Limb (tissue), 2 donors: ENCODE results near the gene CROCC2.

ENCODE experiments used
- DNase-seq, 2 donors: peaks; one replicate each; pipeline ENCODE4 v3.0.0-alpha.2; 2016; ENCODE audit errors: extremely low spot score in 2 of 2

The CROCC2 gene

GRCh38 chr2:240875228-240876034 is 30.7 kb upstream of the CROCC2 start:
- DNase-seq, result no peak

DNA sequence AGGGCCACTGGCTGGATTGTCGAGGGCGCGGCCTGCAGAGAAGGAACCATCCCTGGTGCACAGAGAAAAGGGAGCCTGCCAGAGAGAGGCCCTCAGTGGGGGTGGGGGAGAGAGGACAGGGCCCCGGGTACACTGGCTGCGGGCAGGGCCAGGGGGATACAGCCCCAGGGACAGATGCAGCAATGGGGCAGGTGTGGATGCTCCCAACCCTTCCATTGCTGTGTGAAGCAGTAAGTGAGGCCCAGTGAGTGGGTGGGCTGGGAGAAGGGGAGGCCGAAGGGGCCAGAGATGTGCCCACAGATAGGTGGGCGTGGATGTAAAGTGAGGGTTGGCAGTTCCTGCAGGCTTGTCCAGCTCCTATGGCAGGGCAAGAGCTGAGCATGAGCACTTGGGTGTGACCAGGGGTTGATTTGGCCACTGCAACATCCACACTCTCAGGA is 30.1 kb upstream of the CROCC2 start:
- DNase-seq, result no peak

- no peak for DNase-seq
Measured at GRCh38 chr2:240876475-240877251, 29.5 kb upstream of the CROCC2 start.

DNA sequence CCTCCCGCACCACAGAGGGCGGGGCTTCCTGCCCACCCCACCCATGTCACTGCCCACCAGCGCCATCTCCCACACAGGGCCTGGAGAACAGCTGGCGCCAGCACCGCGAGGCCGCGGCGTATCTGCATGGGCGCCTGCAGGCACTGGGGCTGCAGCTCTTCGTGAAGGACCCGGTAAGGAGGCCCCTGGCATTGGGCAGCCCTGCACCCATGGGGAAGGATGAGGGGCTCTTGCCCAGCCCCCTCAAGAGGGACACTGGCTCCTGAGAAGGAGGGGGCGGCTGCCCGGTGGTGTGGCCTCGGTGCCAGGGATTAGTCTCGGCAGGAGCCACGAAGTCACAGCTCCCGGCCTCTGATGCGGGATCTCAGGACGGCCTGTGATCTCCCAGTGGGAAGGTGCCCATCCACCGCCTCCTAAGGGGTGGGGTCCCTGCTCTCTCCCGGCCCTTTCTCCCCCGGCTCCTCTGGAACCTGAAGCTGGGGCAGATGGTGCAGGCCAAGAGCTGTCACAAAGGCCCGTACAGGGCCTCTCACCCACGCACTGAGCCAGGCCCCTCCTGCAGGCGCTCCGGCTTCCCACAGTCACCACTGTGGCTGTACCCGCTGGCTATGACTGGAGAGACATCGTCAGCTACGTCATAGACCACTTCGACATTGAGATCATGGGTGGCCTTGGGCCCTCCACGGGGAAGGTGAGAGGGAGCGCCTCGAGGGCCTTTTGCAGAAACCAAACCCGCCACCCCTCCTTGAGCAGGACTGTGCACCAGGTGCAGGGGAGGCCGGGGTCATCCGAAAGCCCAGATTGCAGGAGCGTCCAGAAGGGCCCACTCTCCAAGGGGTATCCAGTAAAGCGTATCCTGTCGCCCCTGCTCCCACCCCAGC is 28.4 kb upstream of the CROCC2 start:
- no peak for DNase-seq

- no peak for DNase-seq
Measured at GRCh38 chr2:240878341-240878936, 27.7 kb upstream of the CROCC2 start.

GRCh38 chr2:240879105-240879504 is 27.0 kb upstream of the CROCC2 start:
- no peak for DNase-seq

GRCh38 chr2:240881913-240882312 is 24.2 kb upstream of the CROCC2 start:
- no peak for DNase-seq

DNA sequence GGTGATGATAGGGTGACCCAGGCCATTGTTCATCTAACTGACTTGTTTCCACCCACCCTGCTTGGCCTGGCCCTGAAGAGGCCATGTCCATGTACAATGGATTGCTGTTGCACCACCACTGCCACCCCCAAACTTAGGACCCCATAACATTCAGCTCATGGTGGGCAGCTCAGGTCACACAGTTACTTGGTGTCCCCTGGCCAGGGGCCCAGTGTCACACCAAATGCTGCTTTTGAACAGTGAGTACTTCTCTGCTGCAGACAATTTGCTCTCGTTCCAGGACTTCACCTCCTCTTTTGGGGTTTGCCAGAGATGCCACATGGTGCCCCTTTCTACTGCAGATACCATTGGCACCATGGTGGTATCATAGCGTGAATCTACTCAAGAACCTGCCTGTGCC is 21.9 kb upstream of the CROCC2 start:
- no peak for DNase-seq

GRCh38 chr2:240884745-240885144 is 21.4 kb upstream of the CROCC2 start:
- DNase-seq, result no peak

GRCh38 chr2:240885566-240885965 is 20.6 kb upstream of the CROCC2 start:
- no peak for DNase-seq

- DNase-seq, result no peak
Measured at GRCh38 chr2:240886023-240886565, 20.0 kb upstream of the CROCC2 start.

DNA sequence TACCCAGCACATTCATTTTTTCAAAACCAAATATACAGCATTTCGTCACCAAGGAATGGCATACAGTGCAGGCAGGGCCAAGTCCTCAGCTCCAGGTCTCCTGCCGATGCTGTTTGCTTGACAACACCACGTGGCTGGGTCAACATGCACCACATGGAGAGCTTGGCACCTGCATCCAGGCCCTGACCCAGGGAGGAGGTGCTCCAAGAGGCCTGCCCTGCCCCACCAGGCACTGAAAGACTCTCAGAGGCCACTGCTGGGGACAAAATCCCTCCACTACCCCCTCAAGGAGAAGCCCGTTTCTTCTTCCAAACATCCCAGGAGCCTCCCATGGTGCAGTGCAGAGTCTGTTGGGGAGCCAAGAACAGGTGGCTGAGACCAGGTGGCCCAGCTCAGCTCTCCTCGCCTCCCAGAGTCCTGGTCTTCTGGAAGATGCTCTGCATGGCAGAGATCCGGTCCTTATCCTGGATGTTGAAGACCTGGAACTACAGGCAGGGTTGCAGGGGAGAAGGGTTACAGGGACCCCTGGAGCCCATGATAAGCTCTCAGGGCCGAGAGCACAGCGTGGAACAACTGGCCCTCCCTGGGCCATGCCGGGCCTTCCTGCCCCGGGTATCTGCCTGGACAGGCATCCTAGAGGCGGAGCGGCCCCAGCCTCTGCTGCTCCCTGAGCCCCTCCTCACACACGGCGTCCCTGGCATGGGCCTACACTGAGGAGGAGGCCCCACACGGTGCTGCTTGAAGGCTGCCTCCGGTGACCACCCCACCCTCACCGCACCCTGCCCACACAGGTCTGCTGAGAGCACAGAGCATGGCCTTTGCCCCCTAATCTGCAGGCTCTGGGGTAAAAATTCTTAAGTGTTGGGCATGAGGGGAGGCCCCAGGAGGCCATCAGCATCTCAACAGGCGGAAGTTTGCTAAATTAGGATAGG is 19.2 kb upstream of the CROCC2 start:
- DNase-seq, result no peak

DNA sequence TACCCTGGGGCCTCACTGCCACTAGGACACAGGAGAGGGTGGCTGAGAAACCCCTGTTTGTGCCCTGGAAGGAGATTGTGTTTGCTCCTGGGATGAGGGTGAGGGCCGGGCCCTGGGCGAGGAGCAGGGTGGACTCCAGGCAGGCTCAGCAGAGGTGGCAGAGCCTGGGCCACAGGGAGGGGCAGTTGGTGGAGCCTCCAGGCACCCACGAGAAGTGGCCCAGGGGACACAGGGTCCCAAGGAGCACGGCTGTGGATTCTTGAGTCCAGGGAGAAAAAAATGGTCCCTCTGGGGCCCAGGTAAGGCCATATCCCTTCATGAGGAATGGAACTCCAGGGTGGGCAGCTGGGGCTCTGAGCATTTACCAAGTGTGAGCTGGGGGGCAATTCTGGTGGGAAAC is 18.5 kb upstream of the CROCC2 start:
- no peak for DNase-seq

DNA sequence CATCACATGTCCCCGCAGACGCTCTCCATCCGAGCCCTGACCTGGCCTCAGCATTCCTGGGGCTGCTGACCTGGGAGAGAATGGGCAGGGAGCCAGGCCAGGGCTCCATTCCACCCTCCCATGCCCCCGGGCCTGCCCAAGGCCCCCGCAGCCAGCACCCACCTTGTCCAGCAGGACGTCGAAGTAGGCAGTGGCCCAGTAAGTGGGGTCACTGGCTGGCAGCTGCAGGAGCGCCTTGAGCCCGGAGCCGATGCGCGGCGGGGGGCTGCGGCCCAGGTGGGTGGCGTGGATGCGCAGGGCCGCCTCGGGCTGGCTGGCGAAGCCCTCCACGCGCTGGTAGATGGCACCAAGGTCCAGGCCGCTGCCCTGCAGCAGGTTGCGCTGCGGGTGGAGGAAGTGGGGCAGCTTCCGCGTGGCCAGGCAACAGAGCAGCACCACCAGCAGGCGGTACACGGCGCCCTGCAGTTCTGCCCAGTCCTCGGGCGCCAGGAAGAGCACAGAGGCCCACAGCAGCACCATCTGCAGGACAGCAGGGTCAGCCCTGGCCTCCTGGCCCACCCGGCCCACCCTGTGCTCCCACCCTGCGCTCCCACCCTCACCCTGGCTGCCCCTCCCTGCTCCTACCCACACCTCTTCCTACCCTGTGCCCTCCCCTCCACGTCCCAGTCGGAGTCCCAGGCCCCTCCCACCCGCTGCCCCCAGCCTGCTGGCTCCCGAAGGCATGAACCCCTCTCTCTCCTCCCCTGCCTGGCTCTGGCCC is 17.8 kb upstream of the CROCC2 start:
- DNase-seq, result no peak

DNA sequence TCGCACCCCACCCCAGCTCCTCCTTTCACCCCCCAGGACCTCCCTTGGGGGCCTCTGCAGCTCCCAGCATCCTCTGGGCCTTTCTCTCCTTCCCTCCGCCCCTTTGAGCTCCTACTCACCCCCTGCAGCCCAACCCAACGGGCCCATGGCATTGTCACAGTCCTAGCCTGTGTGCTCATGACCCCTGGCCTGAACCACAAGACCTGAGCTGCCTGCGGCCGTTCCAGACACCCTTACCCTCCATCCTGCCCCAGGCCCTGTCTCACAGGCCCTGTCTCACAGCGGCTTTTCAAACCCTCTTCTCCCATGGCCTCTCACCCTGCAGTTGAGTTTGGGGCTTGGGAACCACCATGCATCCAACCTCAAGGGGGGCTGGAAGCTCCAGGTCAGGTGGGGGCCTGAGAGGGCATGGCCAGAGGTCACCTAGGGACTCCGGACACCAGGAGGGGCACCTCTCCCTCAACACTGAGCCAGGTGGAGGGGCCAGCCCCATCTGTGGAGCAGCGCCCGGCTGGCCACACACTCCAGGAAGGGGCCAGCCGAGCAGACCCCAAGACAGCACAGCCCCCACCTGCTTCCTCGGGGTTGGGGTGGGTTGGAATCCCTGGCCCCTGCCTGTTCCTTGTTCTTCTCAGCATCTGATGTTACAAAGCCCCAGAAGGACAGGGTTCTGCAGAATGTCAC is 17.1 kb upstream of the CROCC2 start:
- DNase-seq, result no peak

DNA sequence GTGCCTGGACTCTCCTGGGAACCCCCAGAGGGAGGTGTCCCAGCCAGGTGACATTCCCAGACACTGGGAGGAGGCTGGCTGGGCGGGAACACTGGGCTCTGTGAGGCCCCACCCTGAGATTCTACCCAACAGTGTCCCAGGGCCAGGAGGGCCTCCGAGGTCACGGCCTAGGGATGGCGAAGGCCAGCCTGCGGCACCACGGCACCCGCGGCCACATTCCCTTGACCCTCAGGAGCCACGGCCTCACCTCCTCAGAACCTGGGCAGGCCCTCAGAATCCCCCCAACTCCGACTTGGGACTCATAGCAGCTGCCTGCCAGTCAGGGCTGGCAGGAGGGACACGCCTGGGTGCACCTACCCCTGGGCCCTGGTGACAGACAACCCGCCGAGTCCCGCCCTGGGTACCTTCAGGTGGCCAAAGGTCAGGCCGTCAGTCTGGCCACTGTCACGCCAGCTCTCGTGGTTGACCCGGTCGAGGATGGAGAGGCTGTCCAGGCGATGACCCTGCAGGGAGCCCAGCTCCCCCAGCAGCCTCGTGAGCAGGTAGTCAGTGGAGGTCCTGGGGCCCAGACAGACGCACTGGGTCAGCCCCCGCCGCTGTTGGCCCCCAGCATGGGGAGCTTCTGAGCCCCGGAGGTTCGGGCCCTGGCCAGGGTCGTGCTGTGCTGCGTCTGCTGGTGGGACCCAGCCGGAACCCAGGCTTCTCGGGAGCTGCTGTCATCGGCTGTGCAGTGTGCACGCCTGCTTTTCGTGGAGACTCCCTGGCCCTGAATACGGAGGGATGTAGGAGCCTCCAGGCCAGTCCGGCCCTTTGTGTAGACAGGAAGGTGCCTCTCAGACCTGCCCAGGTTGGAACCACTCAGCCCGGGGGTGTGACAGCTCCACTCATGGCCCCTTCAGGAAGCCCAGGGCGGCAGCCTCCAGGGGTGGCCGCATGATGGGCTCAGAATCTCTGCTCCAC is 16.3 kb upstream of the CROCC2 start:
- no peak for DNase-seq

GRCh38 chr2:240890691-240891090 is 15.4 kb upstream of the CROCC2 start:
- DNase-seq, result no peak
